Esophagus muscularis mucosa (tissue), 3 donors: Measurements from ENCODE around the gene ROPN1L.

ENCODE experiments used
- CTCF ChIP-seq, 3 experiments: fragments of 200-600 bp in 2 of 3; fragments of 450-650 bp in 1 of 3; sonication (generic) in 2 of 3; IDR thresholded peaks; one replicate each; pipeline ENCODE4 v1.5.1; 2017 to 2019; ENCODE audit warnings: antibody characterized with exemption in 3 of 3, mild to moderate bottlenecking in 2 of 3, moderate library complexity in 1 of 3
- POLR2A ChIP-seq: fragments of 450-650 bp; IDR thresholded peaks from one replicate; pipeline ENCODE4 v1.6.1; 2017; ENCODE audit warnings: antibody characterized with exemption, moderate library complexity, mild to moderate bottlenecking, low read depth
- POLR2AphosphoS5 ChIP-seq, 2 donors: sonication (generic); formaldehyde crosslinking; IDR thresholded peaks; one replicate each; pipeline ENCODE4 v1.6.1; 2017; ENCODE audit warnings: antibody characterized with exemption in 2 of 2

- no peak for TF ChIP-seq CTCF (IDR thresholded peaks at IDR 0.05)
- no peak for TF ChIP-seq POLR2A
- no peak for TF ChIP-seq POLR2AphosphoS5 (IDR thresholded peaks at IDR 0.05)
Observed at GRCh38 chr5:10489810-10490426, 48.2 kb downstream of the ROPN1L start.
